Vagina (tissue), 2 donors: ENCODE measurements around the gene ESYT1. TPM values are rescaled to one million over a fixed set of nuclear protein-coding genes. Genes with fewer than 3 reads are reported as not detected.

Source experiments
- DNase-seq, 2 donors: peaks; one replicate each; pipeline ENCODE4 v3.0.0-alpha.2; 2017; ENCODE audit errors: extremely low spot score in 2 of 2
- H3K27ac ChIP-seq: fragments of 200-600 bp; sonication (generic); one replicate; pipeline ENCODE4 v1.5.1; 2019
- H3K27me3 ChIP-seq: fragments of 200-600 bp; sonication (generic); one replicate; pipeline ENCODE4 v1.5.1; 2019
- H3K36me3 ChIP-seq, 2 donors: fragments of 200-600 bp; sonication (generic); one replicate each; pipeline ENCODE4 v1.5.1; 2017 to 2019
- H3K4me1 ChIP-seq: fragments of 200-600 bp; sonication (generic); one replicate; pipeline ENCODE4 v1.5.1; 2019
- H3K4me3 ChIP-seq, 2 donors: fragments of 200-600 bp; sonication (generic); 1 replicate in 1 of 2; 2 replicates in 1 of 2; pipeline ENCODE4 v1.5.1; 2016 to 2019
- H3K9me3 ChIP-seq: fragments of 200-600 bp; sonication (generic); one replicate; pipeline ENCODE4 v1.5.1; 2019
- CTCF ChIP-seq, 3 experiments: fragments of 450-650 bp in 2 of 3; fragments of 200-600 bp in 1 of 3; sonication (generic) in 1 of 3; IDR thresholded peaks; one replicate each; pipeline ENCODE4 v1.5.1; 2017 to 2019; ENCODE audit warnings: antibody characterized with exemption in 3 of 3, mild to moderate bottlenecking in 2 of 3, moderate library complexity in 2 of 3
- POLR2A ChIP-seq, 2 donors: fragments of 450-650 bp; IDR thresholded peaks; one replicate each; pipeline ENCODE4 v1.6.1; 2017; ENCODE audit warnings: antibody characterized with exemption in 2 of 2, mild to moderate bottlenecking in 2 of 2, moderate library complexity in 2 of 2
- POLR2AphosphoS5 ChIP-seq, 2 donors: sonication (generic); formaldehyde crosslinking; IDR thresholded peaks; one replicate each; pipeline ENCODE4 v1.9.0; 2017; ENCODE audit warnings: antibody characterized with exemption in 2 of 2, mild to moderate bottlenecking in 2 of 2, low read depth in 1 of 2; ENCODE audit not compliant: insufficient read depth in 1 of 2
- intact Hi-C: fragments of 100-400 bp; cut with DNase I; formaldehyde crosslinking; loops from one replicate; pipeline ENCODE4 v1.15.1; 2023
- total RNA-seq: library from RNA; depleted of rRNA; stranded (reverse); fragments of >200 nt; gene quantifications from one replicate; pipeline ENCODE4 v1.2.3, GENCODE V29; 2016

The ESYT1 gene
- total RNA-seq, 1 donor from 2014 or later: 140 TPM

GRCh38 chr12:56117778-56118687 is 10.0 kb upstream of the ESYT1 start, which contains the start of gene ZC3H10:
ZC3H10 (plus strand) TSS chr12:56118266; CDS start chr12:56120563, 2,297 bp downstream.
- H3K9me3 ChIP-seq: no peaks in the 10 kb centered on the region
- H3K4me1 ChIP-seq: peaks cover 15% of the 10 kb centered on the region
- peak within 1 kb of the TSS; percentile 95 for H3K27ac ChIP-seq
- peak within 1 kb of the TSS; percentile 66 to 71 for H3K4me3 ChIP-seq
- intact Hi-C loops: loop anchor here (2.0 kb wide), 1 partner anchor 71 kb away; the partner anchor contains the start of gene SMARCC2
- peaks cover 0 to 15% of the 10 kb centered on the region in 2 donors for H3K36me3 ChIP-seq
- peak; percentile 15 to 36 (median 25) for TF ChIP-seq CTCF (IDR thresholded peaks at IDR 0.05)
- TF ChIP-seq POLR2AphosphoS5 (IDR thresholded peaks at IDR 0.05; ENCODE audit: insufficient read depth in 1 of 2, low read depth in 1 of 2): peak; percentile 99 to 100
- TF ChIP-seq POLR2A (IDR thresholded peaks at IDR 0.05): peak in 1 of 2 donors; percentile 95
- no peaks in the 10 kb centered on the region for H3K27me3 ChIP-seq
- peak; percentile 99 to 100 for DNase-seq

GRCh38 chr12:56118688-56119357 is 9.2 kb upstream of the ESYT1 start:
- H3K4me1 ChIP-seq: peaks cover 15% of the 10 kb centered on the region
- intact Hi-C loops: loop anchor here (2.0 kb wide), 1 partner anchor 70 kb away; the partner anchor contains the start of gene SMARCC2

GRCh38 chr12:56119361-56119796 is 8.7 kb upstream of the ESYT1 start:
- peak overlapping the region; percentile 95 for H3K27ac ChIP-seq

More at GRCh38 chr12:56118688-56119357, 9.2 kb upstream of the ESYT1 start:
- Histone ChIP-seq H3K9me3 (no peaks in the 10 kb centered on the region), H3K4me3 (peak overlapping the region; percentile 66 to 71), H3K36me3 (peaks cover 0 to 13% of the 10 kb centered on the region in 2 donors), H3K27ac (peak overlapping the region; percentile 95), H3K27me3 (no peaks in the 10 kb centered on the region)
- TF ChIP-seq POLR2AphosphoS5 (IDR thresholded peaks at IDR 0.05; ENCODE audit: insufficient read depth in 1 of 2, low read depth in 1 of 2) (no peak), POLR2A (IDR thresholded peaks at IDR 0.05) (no peak), CTCF (IDR thresholded peaks at IDR 0.05) (no peak)
- no peak for DNase-seq

More at GRCh38 chr12:56119361-56119796, 8.7 kb upstream of the ESYT1 start:
- Histone ChIP-seq H3K27me3 (no peaks in the 10 kb centered on the region), H3K4me3 (peak overlapping the region; percentile 66 to 71), H3K4me1 (peaks cover 15% of the 10 kb centered on the region), H3K36me3 (peaks cover 0 to 13% of the 10 kb centered on the region in 2 donors), H3K9me3 (no peaks in the 10 kb centered on the region)
- TF ChIP-seq CTCF (IDR thresholded peaks at IDR 0.05): peak; percentile 70 to 79 (median 78)
- TF ChIP-seq POLR2A (IDR thresholded peaks at IDR 0.05): no peak
- peak in 1 of 2 donors; percentile 90 for TF ChIP-seq POLR2AphosphoS5 (IDR thresholded peaks at IDR 0.05; ENCODE audit: insufficient read depth in 1 of 2, low read depth in 1 of 2)
- no peak for DNase-seq
- intact Hi-C loops: loop anchor here (2.0 kb wide), 1 partner anchor 69 kb away; the partner anchor contains the start of gene SMARCC2
